AG08396 (cell line): Measurements from ENCODE around the gene BRDT.

ENCODE experiments used
- DNase-seq: peaks from one replicate; pipeline ENCODE4 v3.0.0; 2012; ENCODE audit warnings: low spot score, mixed read lengths

Gene BRDT

DNA sequence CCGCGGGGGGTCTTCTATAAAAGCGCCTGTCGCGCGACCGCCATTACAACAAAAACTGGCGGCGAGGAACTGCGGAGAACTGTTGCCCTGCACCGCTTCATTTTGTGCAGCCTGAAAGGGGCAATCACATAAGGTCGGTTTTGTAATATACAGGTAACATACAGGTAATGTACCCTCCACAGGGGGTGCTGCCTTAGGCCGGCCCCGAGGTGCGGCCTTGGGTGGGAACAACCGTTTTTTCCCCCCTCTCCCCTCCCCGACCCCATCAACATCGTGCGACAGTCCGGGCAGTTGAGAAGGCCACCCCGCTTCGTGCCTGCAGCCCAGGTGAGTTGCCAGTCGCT is at the start of gene BRDT:
TSS of gene BRDT (plus strand) at position 46 of the 344 bp plus-strand sequence. CDS start 13,354 bp downstream, outside the sequence.
- no peak for DNase-seq

DNA sequence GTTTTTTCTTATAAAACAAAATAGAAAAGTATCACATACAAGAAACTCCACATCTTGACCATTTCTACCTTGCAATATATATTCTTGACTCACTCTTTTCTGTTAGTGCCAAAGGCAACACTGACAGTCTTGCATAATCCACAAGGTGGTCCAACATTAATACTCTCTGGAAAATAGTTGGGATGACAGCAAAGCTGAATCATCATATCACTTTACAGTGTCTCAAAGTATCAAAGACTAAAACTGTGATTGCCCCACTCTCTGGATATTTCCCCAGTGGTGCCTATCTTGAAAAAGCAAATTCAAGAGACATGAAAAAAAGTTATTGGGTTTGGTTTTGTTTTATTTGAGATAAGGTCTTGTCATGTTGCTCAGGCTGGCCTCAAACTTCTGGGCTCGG is 48.6 kb upstream of the BRDT start:
- DNase-seq = peak; percentile 74

DNA sequence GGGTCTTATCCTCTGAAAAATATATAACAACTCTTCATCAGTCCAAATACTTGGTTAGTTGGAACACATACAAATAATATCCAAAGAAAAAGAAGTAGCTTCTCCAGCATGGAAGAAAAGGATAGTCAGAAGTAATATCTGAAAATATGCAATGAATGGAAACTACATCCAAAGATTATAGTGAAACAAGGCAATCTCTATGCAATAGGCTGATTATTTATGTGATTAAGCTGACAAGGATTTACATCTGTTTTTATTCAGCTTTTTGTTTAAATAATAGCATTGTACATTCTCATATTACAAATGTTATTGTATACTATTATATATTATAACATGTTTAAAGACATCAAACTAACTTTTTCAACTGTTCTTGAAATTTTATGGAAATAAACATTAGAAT is 48.0 kb upstream of the BRDT start:
- no peak for DNase-seq

DNA sequence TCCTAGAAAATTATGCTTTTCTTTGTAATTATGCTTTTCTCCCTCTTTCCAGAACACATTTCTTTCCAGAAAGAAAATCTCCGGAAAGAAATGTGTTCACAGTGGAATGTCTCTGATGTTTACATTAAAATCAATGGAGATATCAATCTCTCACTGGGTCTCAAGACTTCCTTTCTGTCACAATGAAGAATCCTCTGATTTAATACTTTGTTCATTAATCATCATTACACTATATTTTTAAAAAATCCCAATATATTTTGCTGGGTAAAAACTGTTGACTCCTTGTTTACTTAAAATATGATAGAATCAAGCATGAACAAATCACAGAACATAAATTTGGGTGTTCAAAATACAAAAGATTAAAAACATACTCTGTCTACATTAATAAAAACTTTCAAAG is 36.9 kb upstream of the BRDT start:
- DNase-seq = no peak

DNA sequence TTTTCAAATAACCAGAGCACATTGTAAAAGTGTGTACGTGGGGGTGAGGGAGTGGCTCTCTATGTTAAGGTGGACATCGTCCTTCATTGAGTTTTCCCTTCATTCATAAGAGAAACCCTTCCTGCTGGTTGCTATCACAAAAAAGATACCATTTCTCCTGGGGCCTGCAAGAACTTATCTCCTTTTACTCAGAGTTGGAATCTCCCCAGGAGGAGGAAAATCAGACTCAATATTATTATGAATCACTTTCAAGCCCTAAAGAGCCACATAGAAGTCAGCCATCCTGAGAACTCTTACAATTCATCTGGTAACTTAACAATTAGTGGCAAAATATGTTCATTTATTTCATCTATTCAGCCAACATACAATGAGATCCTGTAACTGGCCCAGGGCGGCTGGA is 36.2 kb upstream of the BRDT start:
- no peak for DNase-seq

DNA sequence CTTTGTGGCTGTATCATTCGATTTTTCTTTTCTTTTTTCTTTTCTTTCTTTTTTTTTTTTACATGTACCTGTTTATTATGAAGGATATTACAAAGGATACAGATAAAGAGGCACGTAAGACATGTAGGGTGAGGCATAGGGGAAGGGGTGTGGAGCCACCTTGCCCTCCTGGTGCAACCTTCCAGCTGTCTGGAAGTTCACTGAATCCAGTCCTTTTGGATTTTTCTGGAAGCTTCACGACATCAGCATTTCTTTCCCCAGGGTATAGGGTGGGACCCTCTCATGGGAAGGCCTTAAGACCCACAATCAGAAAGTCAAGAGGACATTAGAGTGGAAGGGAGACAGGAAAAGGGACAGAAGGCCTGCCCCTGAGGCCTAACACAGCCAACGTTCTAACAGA is 33.2 kb upstream of the BRDT start:
- DNase-seq = no peak

DNA sequence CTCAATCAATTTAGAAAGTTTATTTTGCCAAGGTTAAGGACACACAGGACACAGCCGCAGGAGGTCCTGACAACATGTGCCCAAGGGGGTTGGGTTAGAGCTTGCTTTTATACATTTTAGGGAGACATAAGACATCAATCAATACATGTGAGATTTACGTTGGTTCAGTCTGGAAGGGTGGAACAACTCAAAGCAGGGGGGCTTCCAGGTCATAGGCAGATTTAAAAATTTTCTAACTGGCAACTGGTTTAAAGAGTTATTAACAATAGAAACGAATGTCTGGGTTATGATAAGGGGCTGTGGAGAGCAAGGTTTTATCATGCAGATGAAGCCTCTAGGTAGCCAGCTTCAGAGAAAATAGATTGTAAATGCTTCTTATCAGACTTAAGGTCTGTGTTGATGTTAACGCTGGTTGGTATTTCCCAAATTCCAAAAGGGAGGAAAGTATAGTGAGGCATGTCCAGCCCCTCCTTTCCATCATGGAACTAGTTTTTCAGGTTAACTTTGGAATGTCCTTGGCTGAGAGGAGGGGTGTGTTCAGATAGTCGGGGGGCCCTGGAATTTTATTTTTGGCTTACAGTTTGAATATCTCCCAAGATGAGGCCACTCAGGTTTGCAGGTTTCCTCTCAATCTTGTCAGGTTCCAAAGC is 32.3 kb upstream of the BRDT start:
- no peak for DNase-seq

DNA sequence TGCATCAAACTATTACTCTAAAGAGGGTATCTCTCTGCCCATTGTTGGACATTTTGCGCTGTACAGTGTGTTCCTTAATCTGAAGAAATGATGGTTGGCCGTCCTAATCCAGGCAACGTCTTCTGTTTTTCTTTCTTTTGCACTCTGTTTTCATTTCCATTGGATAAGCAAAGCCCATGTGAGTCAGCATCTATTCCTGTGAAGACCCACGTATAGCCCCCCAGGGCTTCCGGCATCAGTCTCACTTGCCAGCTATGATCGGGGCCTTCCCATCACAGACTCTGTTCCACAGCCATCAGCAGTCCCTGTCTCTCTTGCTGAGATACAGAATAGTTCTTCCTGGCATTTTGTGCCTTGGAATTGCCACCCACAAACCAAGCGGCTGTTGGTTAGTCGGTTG is 29.2 kb upstream of the BRDT start:
- DNase-seq = no peak

DNA sequence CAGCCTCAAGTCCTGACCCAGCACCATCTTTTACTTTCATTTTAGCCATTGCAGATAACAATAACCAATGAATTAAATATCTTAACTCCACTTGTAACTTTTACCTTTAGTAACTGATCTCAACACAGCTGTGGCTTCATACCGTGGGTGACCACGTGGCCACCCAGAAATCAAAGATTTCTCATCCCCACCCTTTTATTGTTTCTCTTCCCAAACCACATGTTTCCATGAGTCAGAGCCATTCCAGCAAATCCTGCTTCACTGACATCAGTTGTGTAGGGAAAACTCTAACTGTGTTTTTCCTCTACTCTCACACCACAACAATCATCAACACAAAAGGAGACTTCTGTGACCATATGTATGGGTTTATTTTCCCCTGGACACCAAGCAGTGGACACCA is 25.1 kb upstream of the BRDT start:
- DNase-seq = peak; percentile 62

DNA sequence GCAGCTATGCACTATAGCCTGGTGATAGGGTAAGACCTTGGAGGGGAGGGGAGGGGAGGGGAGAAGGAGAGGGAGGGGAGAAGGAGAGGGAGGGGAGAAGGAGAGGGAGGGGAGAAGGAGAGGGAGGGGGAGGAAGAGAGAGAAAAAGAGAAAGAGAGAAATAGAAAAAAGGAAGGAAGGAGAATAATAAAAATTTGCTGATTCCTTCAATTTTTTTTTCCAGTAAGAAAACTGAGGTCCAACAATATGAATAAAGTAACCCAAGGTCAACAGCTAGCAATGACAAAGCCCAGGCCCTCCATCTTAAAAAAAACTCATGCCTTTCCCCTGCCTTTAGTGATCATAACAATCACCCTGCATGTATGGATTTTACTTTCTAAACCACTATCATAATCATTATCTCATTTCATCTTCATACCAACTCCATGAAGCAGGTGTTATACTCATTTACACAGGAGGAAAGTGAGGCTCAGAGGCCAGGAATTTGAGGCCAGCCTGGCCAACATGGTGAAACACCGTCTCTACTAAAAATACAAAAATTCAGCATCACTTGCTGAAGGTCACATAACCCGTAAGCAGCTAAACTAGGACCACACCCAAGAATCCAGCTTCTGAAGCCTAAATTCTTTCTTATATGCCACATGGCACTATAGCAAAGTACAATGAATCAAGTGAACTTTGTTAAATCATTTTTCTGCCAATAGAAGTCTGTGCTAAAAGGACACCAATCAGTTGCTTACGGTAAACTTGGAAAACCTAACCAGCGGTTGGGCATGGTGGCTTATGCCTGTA is 23.4 kb upstream of the BRDT start:
- no peak for DNase-seq

DNA sequence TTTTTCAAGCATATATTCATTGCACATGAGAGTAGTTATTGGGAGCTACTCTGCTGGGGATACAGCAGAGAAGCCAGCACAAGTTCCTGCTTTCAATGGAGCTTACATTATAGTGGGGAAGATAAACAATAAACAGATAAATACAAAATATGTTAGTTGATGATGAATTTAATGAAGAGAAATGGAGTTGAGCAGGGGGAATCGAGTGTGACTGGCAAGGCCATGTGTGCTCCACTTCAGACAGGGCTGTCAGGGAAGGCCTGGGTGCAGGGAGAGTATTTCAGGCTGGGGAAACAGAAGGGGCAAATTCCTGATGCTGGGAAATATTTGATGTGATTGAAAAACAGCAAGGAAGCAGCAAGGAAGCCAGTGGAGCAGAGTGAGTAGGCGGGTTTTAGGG is 21.2 kb upstream of the BRDT start:
- DNase-seq = no peak

DNA sequence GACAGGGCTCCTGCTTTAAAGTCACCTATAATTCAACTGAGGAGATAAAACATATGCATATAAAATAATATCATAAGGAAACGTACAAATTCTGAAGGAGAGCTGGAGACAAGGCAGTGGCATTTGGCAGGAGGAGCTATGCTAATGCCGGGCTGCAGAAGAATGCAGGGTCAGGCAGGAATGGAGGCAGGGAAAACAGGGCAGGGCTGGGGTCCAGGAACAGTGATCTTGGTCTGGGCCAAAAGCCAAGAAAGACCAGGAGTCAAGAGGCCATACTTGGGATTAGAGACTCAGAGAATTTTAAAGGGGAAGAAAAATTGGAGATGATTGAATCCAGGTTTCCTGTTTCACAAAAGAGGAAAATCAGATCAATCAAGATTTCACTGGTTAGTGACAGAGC is 20.0 kb upstream of the BRDT start:
- DNase-seq = peak; percentile 14

DNA sequence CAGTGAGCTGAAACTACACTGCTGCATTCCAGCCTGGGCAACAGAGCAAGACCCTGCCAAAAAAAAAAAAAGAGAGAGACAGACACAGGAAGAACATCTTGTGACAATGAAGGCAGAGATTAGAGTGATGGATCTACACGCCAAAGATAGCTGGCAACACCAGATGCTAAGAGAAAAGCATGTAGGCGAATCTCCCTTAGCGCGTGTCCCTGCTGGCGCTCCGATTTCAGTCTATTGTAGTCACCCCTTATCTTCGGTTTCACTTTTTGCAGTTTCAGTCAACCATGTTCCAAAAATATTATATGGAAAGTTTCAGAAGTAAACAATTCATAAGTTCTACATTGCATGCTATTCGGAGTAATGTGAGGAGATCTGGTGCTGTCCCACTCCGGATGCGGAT is 11.6 kb upstream of the BRDT start:
- DNase-seq = no peak

DNA sequence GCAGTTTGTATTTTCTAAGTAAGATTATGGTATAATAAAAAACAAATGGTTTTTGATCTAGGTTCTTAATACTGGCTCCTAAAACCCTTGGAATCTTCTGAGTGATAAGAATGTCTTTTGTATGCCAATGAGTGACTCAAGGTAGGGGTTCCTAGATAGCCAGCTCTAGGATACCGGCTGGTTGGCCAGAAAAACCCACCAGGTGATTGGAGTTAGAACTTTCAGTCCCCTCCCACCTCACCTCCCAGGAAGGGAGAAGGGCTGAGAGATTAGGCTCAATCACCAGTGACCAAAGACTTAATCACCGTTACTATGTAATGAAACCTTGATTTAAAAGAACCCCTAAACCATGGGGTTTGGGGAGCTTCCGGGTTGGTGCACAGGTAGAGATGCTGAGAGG is 8.7 kb upstream of the BRDT start:
- DNase-seq = no peak

DNA sequence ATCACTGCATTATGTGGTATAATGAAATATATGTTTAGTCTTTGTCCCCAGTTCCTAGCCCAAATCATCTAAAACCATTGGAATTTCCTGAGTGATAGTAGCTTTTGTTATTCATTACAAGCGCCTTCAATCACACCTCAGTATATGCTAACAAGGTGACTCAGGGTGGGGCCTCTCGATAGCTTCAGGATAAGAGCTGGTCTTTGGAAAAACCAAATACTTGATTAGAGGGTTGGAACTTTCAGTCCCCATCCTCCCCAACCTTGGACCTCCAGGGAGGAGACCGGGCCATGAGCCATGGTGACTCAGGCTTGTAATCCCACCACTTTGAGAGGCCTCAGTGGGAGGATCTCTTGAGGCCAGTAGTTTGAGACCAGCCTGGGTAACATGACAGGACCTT is 5.1 kb upstream of the BRDT start:
- DNase-seq = no peak

DNA sequence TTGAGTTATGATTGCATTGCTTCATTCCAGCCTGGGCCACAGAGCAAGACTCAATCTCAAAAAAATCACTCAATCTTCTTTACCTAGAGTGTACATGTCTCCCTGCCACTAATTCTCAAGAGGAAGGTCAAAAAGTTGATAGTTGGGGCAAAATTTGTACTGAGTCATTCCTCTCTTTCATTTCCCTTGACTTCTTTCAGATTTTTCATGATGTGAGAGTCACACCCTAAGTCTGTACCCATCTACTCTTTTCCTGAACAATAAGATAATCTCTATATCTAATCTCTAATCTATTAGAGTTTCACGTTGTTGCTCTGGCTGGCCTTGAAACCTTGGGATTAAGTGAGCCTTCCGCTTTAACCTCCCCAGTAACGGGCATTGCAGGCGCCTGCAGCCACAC is 1.1 kb upstream of the BRDT start:
- no peak for DNase-seq

DNA sequence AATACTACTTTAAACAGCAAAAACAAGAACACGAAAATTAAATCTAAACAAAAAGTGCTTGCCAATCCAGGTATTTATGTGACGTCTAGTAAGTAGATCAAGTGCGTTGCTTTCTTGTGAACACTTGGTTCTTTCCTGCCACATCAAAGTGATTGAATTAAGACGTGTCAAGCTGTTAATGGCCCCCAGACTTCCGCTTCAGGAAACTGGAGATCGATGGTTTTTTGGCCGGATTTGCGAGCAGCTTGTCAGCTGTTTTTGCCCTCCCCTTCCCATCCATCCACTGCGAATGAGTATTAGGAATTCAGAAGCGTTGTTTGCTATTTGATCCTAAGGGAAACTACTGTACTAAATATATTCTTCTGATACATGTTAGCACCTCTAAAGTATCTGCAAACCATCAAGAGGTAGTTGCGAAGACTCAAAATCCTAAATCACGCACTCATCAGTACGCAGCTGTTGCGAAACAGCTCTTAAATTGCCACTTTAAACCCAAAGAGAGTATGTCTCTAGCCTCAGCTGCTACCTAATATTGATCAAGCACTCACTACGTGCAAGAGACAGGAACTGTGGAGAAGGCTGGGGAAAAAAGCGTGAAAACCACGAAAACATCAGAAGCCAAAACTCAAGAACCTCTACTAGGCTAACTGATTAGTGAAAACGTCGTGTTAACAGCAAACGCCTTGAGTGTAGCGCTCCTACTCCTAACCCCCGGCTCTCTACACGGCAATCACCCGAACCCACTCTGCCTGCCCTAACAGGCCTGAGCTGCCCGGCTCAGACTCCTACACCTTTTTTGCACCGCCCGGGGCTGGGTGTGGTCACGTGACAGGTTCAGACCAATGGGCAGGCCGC is 473 bp upstream of the BRDT start:
- no peak for DNase-seq

DNA sequence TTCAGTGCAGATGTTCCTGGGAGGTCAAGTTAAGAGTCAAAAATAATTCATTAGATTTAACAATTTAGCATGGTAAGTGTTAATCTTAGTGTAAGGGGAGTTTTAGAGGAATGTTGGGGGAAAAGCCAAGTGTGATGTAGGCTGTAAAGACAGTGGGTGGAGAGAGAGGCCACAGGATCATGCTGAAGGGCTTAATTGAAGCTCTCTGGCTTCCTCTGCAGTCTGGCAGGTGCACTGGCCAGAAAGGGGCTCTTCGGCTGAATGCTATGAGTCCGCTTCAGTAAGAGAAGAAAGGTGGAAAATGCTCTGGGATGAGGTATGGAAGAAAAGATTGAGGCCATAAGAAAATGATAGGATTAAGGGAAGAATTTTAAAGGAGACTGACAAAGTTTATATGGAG is 3.0 kb downstream of the BRDT start:
- DNase-seq = no peak

DNA sequence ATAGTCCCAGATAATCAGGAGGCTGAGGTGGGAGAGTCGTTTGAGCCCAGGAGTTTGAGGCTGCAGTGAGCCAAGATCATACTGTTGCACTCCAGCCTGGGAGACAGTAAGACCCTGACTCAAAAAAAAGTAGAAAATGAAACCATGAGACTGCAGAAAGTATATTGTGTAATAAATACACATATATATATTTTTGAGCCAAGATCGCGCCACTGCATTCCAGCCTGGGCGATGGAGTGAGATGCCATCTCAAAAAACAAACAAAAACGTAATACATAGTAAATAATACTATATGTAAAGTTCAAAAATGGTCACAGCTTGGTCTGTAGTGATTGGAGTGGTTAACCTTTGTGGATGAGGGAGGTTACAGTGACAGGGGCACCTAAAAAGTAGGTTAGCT is 9.7 kb downstream of the BRDT start:
- no peak for DNase-seq

DNA sequence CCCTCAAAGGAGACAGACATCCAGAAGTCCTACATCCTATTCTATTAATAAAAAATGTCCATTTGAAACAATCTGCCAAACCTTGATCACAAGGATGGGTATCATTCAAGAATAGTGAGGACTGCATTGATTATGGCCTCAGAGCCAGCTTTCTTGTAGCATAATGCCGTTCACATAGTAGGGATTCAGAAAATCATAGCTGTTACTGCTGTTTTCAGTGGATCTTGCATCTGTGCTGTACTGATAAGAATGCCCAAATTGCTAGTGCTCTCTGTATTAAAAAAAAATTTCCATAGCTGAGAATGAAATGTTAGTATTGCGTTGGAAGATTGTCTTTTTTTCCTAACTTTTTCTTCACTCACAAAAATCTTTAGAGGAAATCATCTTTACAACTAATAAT is 19.1 kb downstream of the BRDT start:
- no peak for DNase-seq

DNA sequence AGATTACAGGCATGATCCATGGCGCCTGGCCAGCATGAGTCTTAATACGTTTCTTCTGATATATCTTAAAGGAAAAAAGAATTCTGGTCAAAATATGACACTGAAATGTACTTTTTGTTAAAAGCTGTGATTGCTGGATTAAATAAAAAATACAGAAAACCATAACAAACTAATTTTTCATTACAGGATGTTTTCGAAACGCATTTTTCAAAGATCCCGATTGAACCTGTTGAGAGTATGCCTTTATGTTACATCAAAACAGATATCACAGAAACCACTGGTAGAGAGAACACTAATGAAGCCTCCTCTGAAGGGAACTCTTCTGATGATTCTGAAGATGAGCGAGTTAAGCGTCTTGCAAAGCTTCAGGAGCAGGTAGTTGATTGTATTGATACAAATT is 30.2 kb downstream of the BRDT start:
- DNase-seq = no peak

DNA sequence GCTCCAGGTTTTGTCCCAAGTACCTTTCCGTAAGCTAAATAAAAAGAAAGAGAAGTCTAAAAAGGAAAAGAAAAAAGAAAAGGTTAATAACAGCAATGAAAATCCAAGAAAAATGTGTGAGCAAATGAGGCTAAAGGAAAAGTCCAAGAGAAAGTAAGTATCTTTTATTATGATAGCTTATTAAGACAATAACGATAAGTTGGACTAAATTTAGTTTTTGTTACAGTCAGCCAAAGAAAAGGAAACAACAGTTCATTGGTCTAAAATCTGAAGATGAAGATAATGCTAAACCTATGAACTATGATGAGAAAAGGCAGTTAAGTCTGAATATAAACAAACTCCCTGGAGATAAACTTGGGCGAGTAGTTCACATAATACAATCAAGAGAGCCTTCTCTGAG is 31.5 kb downstream of the BRDT start:
- DNase-seq = no peak

DNA sequence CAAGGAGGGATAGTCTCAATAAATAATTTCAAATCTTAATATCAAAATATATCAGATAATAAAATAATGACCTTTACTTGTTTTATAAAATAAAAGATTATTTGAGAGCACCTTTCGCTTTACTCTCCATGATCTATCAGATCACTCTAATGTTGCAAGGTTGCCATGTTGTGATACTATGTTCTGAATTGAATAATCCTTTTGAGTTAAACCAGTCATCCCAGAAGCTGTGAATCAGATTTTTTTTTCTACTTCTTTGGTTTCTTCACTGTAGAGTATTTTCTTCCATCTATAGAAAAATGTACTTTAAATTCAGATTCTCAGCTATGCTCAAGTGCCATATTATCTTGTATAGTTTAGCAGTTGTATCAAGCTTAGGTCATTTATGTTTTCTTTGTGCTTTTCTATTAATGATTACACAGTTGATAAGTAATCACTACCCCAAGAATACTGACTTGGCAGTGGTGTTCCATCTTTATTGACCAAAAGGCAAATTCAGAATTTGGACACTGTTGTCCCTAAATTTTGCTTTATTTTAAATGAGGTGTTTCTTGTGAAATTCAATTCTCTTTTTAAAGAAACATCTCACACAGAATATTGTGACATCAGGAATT is 32.9 kb downstream of the BRDT start:
- DNase-seq = no peak
